8988T (cell line): ENCODE results near the gene GHDC.
"Not testable (repeated sequence)": the region's sequence is repeated elsewhere in the genome, so short reads cannot be mapped to it uniquely, and the experiment has no call there.

Experiments used
- DNase-seq: peaks from one replicate; pipeline ENCODE4 v3.0.0; 2011

The GHDC gene

DNA sequence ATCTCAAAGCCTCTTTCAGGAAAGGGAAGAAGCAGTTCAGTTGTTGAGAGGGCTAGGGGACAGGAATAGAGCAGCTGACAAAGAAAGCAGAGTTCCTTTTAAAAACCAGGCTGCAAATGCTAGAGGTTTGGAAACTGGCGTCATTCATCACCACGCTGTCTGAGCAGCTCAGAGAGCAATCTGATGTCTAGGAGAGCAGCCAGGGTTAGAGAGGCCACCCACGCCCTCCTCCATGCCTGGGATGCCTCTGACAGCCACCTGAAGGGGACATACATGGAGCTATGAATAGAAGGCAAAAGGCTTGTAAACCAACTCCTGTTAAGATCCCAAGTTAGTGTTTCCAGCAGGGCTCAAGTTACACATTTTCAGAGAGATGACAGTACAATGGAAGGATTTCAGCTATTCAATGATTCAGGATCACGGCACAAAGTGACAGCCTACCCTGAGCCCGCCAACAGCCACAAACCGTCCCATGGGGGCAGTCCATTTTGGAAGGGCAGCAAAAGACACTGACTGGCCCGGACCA is 51.9 kb downstream of the GHDC start:
- DNase-seq: no peak

DNA sequence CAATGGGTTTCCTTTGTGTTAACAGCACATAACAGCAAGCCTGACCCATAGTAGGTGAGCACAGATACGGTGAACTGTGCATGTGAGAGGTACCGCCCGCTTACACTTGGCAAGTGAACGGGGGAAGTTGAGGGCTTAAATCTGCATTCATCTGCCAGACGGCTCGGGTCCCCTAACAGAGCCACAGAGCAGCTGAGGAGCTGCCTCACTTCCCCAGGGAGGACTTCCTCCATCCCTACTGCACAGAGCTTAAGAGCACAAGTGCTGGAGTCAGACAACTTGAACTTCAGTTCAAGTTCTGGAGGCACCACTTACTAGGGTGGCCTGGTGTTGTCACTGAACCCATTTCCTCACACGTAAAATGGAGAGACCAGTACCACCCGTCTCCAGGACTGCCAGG is 52.9 kb downstream of the GHDC start:
- DNase-seq: no peak

DNA sequence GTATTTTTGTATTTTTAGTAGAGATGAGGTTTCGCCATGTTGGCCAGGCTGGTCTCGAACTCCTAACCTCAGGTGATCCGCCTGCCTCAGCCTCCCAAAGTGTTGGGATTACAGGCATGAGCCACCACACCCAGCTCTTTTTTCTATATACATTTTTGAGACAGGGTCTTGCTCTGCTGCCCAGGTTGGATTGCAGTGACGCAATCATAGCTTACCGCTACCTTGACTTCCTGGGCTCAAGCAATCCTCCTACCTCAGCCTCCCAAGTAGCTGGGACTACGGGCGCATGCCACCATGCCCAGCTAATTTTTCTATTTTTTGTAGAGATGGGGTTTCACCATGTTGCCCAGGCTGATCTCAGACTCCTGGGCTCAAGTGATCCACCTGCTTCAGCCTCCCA is 53.6 kb downstream of the GHDC start:
- not testable (repeated sequence) for DNase-seq
